Activated naive CD4-positive, alpha-beta T cell (primary cell): Measurements from ENCODE around the gene DDIT4.
"Not testable (repeated sequence)": the region's sequence is repeated elsewhere in the genome, so short reads cannot be mapped to it uniquely, and the experiment has no call there.

Experiments used
- DNase-seq, 4 experiments: peaks; one replicate each; lab custom pipeline; 2025; lab: John Stamatoyannopoulos, UW

Gene DDIT4

GRCh38 chr10:72296829-72297280 lies 23.1 kb downstream of the DDIT4 start:
- DNase-seq = not testable (repeated sequence)

GRCh38 chr10:72297281-72297804 lies 23.6 kb downstream of the DDIT4 start:
- DNase-seq = peak; percentile 75 to 87 (median 82)

- peak; percentile 62 to 64 (median 62) for DNase-seq
Observed at GRCh38 chr10:72297805-72298591, 24.3 kb downstream of the DDIT4 start.

- no peak for DNase-seq
Observed at GRCh38 chr10:72298592-72299519, 25.1 kb downstream of the DDIT4 start.

GRCh38 chr10:72303424-72304128 lies 29.9 kb downstream of the DDIT4 start:
- DNase-seq = no peak

- DNase-seq = no peak
Observed at GRCh38 chr10:72306215-72306760, 32.6 kb downstream of the DDIT4 start.

- DNase-seq = not testable (repeated sequence)
Observed at GRCh38 chr10:72307711-72308110, 34.0 kb downstream of the DDIT4 start.

GRCh38 chr10:72308320-72308987 lies 34.7 kb downstream of the DDIT4 start:
- DNase-seq = no peak

GRCh38 chr10:72309290-72310240 lies 35.8 kb downstream of the DDIT4 start:
- peak in 1 of 4 experiments; percentile 23 for DNase-seq

GRCh38 chr10:72310241-72310633 lies 36.5 kb downstream of the DDIT4 start:
- DNase-seq = no peak

GRCh38 chr10:72310636-72311035 lies 36.9 kb downstream of the DDIT4 start:
- no peak for DNase-seq

GRCh38 chr10:72311667-72312066 lies 37.9 kb downstream of the DDIT4 start:
- no peak for DNase-seq

- DNase-seq = no peak
Observed at GRCh38 chr10:72312865-72313391, 39.2 kb downstream of the DDIT4 start.

- DNase-seq = no peak
Observed at GRCh38 chr10:72314263-72314662, 40.5 kb downstream of the DDIT4 start.

- no peak for DNase-seq
Observed at GRCh38 chr10:72315054-72315453, 41.3 kb downstream of the DDIT4 start.

- DNase-seq = no peak
Observed at GRCh38 chr10:72315611-72316385, 42.1 kb downstream of the DDIT4 start.

- no peak for DNase-seq
Observed at GRCh38 chr10:72316386-72316700, 42.6 kb downstream of the DDIT4 start.

- peak in 2 of 4 experiments; percentile 42 to 57 for DNase-seq
Observed at GRCh38 chr10:72316748-72317435, 43.2 kb downstream of the DDIT4 start.
